Measurements from ENCODE around the gene HMCN2. TPM values are rescaled to one million over a fixed set of nuclear protein-coding genes. Genes with fewer than 3 reads are reported as not detected.
A peak's percentile ranks its signal among the peaks of the same experiment; 100 is the strongest.

HMCN2 gene
- total RNA-seq, 6 experiments from 2014 or later, result 0.31 to 2.0 (median 1.1) TPM

DNA sequence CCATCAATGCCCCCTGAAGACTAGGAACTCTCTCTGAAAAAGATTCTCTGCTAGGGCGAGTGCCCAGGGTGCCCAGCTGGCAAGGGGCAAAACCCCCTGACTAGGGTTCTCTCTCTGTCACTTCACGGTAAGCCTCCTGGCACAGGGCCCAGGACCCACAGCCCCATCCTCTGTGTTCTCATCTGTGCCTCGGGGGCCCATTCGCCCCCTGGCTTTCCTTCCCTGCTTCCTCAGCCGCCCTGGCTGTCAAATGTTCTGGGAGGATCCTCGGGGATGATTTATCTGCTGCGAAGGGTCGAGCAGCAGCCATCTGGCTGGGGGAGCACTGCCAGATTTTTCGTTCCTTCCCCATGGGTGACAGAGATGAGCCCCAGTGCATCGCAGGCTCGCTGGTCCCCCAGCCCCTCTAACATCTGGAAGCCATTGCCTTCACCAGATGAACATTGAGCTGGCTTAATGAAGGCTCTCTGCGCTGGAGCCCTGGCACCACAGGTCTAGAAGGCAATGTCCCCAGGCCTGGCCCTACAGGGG lies 24.2 kb downstream of the HMCN2 start:
- Histone ChIP-seq H3K4me3 (no peak overlapping the region), H3K9me3 (no peaks in the 10 kb centered on the region), H3K27me3 (no peaks in the 10 kb centered on the region), H3K27ac (no peak overlapping the region), H3K36me3 (no peaks in the 10 kb centered on the region), H3K4me1 (no peaks in the 10 kb centered on the region)
- TF ChIP-seq, protein P1, sequence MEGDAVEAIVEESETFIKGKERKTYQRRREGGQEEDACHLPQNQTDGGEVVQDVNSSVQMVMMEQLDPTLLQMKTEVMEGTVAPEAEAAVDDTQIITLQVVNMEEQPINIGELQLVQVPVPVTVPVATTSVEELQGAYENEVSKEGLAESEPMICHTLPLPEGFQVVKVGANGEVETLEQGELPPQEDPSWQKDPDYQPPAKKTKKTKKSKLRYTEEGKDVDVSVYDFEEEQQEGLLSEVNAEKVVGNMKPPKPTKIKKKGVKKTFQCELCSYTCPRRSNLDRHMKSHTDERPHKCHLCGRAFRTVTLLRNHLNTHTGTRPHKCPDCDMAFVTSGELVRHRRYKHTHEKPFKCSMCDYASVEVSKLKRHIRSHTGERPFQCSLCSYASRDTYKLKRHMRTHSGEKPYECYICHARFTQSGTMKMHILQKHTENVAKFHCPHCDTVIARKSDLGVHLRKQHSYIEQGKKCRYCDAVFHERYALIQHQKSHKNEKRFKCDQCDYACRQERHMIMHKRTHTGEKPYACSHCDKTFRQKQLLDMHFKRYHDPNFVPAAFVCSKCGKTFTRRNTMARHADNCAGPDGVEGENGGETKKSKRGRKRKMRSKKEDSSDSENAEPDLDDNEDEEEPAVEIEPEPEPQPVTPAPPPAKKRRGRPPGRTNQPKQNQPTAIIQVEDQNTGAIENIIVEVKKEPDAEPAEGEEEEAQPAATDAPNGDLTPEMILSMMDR (IDR thresholded peaks at IDR 0.05), result no peak
- TF ChIP-seq POLR2A (IDR thresholded peaks at IDR 0.05), result no peak
- intact Hi-C loops (cut with DNase I), result no loop called here
- peak in 1 of 3 donors; percentile 37 for DNase-seq
- no peak for ATAC-seq
- 40% methylated on average over 2 of the region's 12 CpGs for WGBS (ENCODE audit: insufficient coverage, low coverage, low lambda C conversion rate, missing lambda C conversion rate)

DNA sequence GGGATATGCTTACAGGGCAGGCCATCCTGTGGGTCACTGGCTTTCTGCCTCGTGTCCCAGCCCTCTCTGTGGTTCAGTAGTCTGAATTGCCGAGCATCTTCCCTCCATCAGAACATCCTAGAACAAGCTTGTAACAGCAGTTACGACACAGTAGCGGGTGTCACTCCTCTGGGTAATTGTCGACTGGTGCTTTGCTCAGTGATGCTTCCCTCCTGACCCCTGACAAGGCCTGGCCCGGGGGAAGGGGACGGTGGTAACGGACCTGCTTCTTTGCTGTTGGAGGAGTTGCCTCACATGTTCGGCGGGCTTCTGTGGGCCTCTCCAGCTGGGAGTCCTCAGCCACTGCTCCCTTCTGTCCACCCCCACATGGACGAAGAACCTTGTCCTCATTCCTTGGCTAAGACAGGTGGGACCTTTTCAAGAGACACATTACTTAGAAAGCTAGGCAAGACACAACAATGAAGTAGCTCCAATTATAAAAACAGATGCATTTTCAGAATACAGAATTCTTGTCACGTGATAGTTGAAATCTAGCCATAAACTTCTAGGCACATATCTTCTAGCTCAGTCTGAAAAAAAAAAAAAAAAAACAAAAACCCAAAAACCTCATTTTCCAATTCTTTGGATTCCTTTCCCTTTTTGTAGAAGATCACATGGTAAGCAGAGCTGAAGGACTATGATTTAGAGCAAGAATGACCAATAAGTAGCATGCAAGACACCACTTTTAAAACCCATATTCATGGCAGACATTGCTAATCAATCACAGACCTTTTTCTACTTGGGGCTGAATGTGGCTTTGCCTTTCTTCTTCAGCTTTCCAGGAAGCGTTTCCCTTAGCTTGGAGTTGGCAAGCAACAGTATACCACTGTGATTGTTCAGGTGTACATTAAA lies 25.0 kb downstream of the HMCN2 start:
- H3K27ac ChIP-seq, result no peak overlapping the region
- intact Hi-C loops (cut with DNase I), result no loop called here

DNA sequence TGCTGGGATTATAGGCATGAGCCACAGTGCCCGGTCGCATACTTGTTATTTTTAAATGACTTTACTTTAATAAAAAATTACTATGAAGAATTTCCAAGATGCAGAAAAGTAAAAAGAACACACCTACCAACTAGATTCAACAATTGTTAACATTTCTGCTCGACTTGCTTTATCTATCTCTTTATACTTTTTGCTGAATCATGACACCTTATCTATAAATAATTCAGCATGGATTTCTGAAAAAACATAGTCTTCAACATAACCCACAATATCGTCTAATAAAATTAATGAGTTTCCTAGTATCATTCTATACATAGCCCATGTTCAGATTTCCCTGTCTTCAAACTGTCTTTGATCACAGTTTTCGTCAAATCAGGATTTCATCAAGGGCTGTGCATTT lies 25.9 kb downstream of the HMCN2 start:
- Histone ChIP-seq H3K4me3 (no peak overlapping the region), H3K27ac (no peak overlapping the region), H3K9me3 (no peaks in the 10 kb centered on the region), H3K36me3 (no peaks in the 10 kb centered on the region), H3K27me3 (no peaks in the 10 kb centered on the region), H3K4me1 (no peaks in the 10 kb centered on the region)
- intact Hi-C loops (cut with DNase I), result no loop called here
- ATAC-seq, result no peak
- no peak for TF ChIP-seq POLR2A (IDR thresholded peaks at IDR 0.05)
- TF ChIP-seq, protein P1 (IDR thresholded peaks at IDR 0.05), result no peak
- 56% methylated on average over 5 of the region's 5 CpGs for WGBS (ENCODE audit: insufficient coverage, low coverage, low lambda C conversion rate, missing lambda C conversion rate)
- no peak for DNase-seq

More for the DNA sequence above, 25.0 kb downstream of the HMCN2 start:
- H3K4me3 ChIP-seq, result no peak overlapping the region
- H3K4me1 ChIP-seq, result no peaks in the 10 kb centered on the region
- 40% methylated on average over 6 of the region's 13 CpGs for WGBS (ENCODE audit: insufficient coverage, low coverage, low lambda C conversion rate, missing lambda C conversion rate)
- no peak for ATAC-seq
- peak in 1 of 3 donors; percentile 35 for DNase-seq
- no peaks in the 10 kb centered on the region for H3K9me3 ChIP-seq
- no peak for TF ChIP-seq POLR2A (IDR thresholded peaks at IDR 0.05)
- TF ChIP-seq, protein P1 (IDR thresholded peaks at IDR 0.05), result no peak
- H3K27me3 ChIP-seq, result no peaks in the 10 kb centered on the region
- no peaks in the 10 kb centered on the region for H3K36me3 ChIP-seq

DNA sequence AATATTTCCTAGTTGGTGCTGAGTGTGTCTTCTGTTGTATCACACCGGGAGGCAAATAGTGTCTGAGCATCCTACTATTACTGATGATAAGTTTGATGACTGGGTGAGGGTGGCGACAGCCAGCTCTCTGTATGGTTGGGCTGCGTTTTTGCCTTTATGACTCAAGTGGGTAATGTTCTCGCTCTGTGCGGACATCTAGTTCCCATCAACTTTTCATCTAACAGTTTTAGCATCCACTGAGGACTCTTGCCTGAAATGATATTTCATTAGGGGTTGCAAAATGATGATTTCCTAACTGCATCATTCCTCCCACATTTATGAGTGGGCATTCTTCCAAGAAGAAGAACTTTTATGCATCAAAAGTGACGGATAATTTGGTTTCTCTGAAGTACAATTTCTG lies 26.5 kb downstream of the HMCN2 start:
- WGBS (ENCODE audit: insufficient coverage, low coverage, low lambda C conversion rate, missing lambda C conversion rate), result 61% methylated on average over 2 of the region's 6 CpGs
- DNase-seq, result no peak
- H3K4me3 ChIP-seq, result no peak overlapping the region
- no peaks in the 10 kb centered on the region for H3K36me3 ChIP-seq
- ATAC-seq, result no peak
- no peaks in the 10 kb centered on the region for H3K27me3 ChIP-seq
- no peaks in the 10 kb centered on the region for H3K4me1 ChIP-seq
- H3K27ac ChIP-seq, result no peak overlapping the region
- TF ChIP-seq, protein P1 (IDR thresholded peaks at IDR 0.05), result no peak
- TF ChIP-seq POLR2A (IDR thresholded peaks at IDR 0.05), result no peak
- intact Hi-C loops (cut with DNase I), result no loop called here
- no peaks in the 10 kb centered on the region for H3K9me3 ChIP-seq

Measured in right lobe of liver (tissue), 6 donors.